SK-N-SH (cell line): Measurements from ENCODE around the gene UBE2E2. TPM values are rescaled to one million over a fixed set of nuclear protein-coding genes. Genes with fewer than 3 reads are reported as not detected.

Experiments
- CTCF ChIA-PET: fragments of 300-600, 350-600 bp; formaldehyde crosslinking; extraction: SDS; loops from one replicate; lab custom pipeline; 2021; lab: Yijun Ruan, JAX
- POLR2A ChIA-PET: fragments of 350-600 bp; sonication (Branson Sonifier 250); formaldehyde crosslinking; extraction: SDS; loops from one replicate; lab custom pipeline; 2020; ENCODE audit warnings: antibody characterized with exemption, inconsistent platforms; lab: Yijun Ruan, JAX
- DNase-seq: peaks from one replicate; pipeline ENCODE4 v3.0.0; 2012
- H2AFZ ChIP-seq: fragments of 200-600 bp; sonication (generic); 2 replicates; pipeline ENCODE4 v1.8.1; 2016; ENCODE audit warnings: antibody characterized with exemption, mild to moderate bottlenecking, low read depth
- H3F3A ChIP-seq: fragments of 200-600 bp; sonication (generic); replicated peaks from 2 replicates; pipeline ENCODE3; 2016; ENCODE audit warnings: antibody characterized with exemption, mild to moderate bottlenecking; ENCODE audit not compliant: insufficient read depth
- H3K27ac ChIP-seq, 2 experiments: fragments of 200-500 bp in 1 of 2; fragments of 200-600 bp in 1 of 2; sonication (Bioruptor generic) in 1 of 2; sonication (generic), shearing (Covaris generic) in 1 of 2; 2 replicates each; pipeline versions ENCODE4 v1.5.1 to v1.6.1; 2014 to 2016; ENCODE audit warnings: low read depth in 2 of 2, inconsistent platforms in 1 of 2, low read length in 1 of 2, mild to moderate bottlenecking in 1 of 2, mixed read lengths in 1 of 2
- H3K27me3 ChIP-seq: fragments of 200-600 bp; sonication (generic), shearing (Covaris generic); 2 replicates; pipeline ENCODE4 v1.6.1; 2016; ENCODE audit warnings: mixed run types; ENCODE audit not compliant: insufficient read depth
- H3K36me3 ChIP-seq, 2 experiments: fragments of 200-500 bp in 1 of 2; fragments of 200-600 bp in 1 of 2; sonication (Bioruptor generic) in 1 of 2; sonication (generic) in 1 of 2; replicated peaks in 1 of 2; 2 replicates each; pipeline versions ENCODE3 to v1.5.1; 2014 to 2016; ENCODE audit warnings: low read length in 1 of 2, mild to moderate bottlenecking in 1 of 2; ENCODE audit not compliant: insufficient read depth in 2 of 2, control insufficient read depth in 1 of 2
- H3K4me1 ChIP-seq, 2 experiments: fragments of 200-500 bp in 1 of 2; fragments of 200-600 bp in 1 of 2; sonication (Bioruptor generic) in 1 of 2; sonication (generic), shearing (Covaris generic) in 1 of 2; 2 replicates each; pipeline versions ENCODE4 v1.5.1 to v1.6.1; 2014 to 2016; ENCODE audit warnings: low read depth in 1 of 2, low read length in 1 of 2, mixed run types in 1 of 2; ENCODE audit not compliant: insufficient read depth in 2 of 2, control insufficient read depth in 1 of 2
- H3K4me2 ChIP-seq: fragments of 200-600 bp; sonication (generic), shearing (Covaris generic); 2 replicates; pipeline ENCODE4 v1.6.1; 2017; ENCODE audit warnings: mixed run types
- H3K4me3 ChIP-seq, 2 experiments: fragments of 200-500 bp in 1 of 2; fragments of 200-600 bp in 1 of 2; sonication (Bioruptor generic) in 1 of 2; sonication (generic), shearing (Covaris generic) in 1 of 2; 2 replicates each; pipeline versions ENCODE4 v1.5.1 to v1.8.1; 2014 to 2016; ENCODE audit warnings: low read depth in 2 of 2, inconsistent platforms in 1 of 2, low read length in 1 of 2, mild to moderate bottlenecking in 1 of 2, mixed read lengths in 1 of 2, moderate library complexity in 1 of 2
- H3K79me2 ChIP-seq: fragments of 200-600 bp; sonication (generic); 2 replicates; pipeline ENCODE4 v1.8.1; 2017; ENCODE audit warnings: mild to moderate bottlenecking; ENCODE audit not compliant: insufficient read depth
- H3K9ac ChIP-seq: fragments of 200-600 bp; sonication (generic); 2 replicates; pipeline ENCODE4 v1.6.1; 2017; ENCODE audit warnings: mixed run types
- H3K9me2 ChIP-seq: fragments of 200-600 bp; sonication (generic); 2 replicates; pipeline ENCODE4 v1.6.1; 2017; ENCODE audit warnings: mixed run types
- H3K9me3 ChIP-seq: fragments of 200-600 bp; sonication (generic); 2 replicates; pipeline ENCODE4 v1.6.1; 2017; ENCODE audit warnings: mixed run types, mild to moderate bottlenecking, moderate library complexity
- H4K20me1 ChIP-seq: fragments of 200-600 bp; sonication (generic); 2 replicates; pipeline ENCODE4 v1.6.1; 2017; ENCODE audit warnings: mild to moderate bottlenecking, mixed run types; ENCODE audit not compliant: insufficient read depth
- FOSL2 ChIP-seq: IDR thresholded peaks from 2 replicates; pipeline ENCODE4 v1.4.0; 2012; ENCODE audit warnings: low read depth, mild to moderate bottlenecking, moderate library complexity, borderline replicate concordance
- MXI1 ChIP-seq: IDR thresholded peaks from 2 replicates; pipeline ENCODE4 v1.6.1; 2012; ENCODE audit warnings: mild to moderate bottlenecking, low read depth, low read length, improper control_type of control experiment
- NFIC ChIP-seq: IDR thresholded peaks from 2 replicates; pipeline ENCODE4 v1.4.0; 2012; ENCODE audit warnings: borderline replicate concordance
- RXRA ChIP-seq: IDR thresholded peaks from 2 replicates; pipeline ENCODE4 v1.4.0; 2012; ENCODE audit warnings: low read depth, mild to moderate bottlenecking, borderline replicate concordance
- WGBS: methylation state at CpG from one replicate; pipeline ENCODE4 v1.1.6; 2017; ENCODE audit warnings: low lambda C conversion rate; 5-methylcytosine and 5-hydroxymethylcytosine counted together
- polyA plus RNA-seq, 3 experiments: library from polyadenylated mRNA; depleted of rRNA; stranded (reverse); fragments of >200 nt; gene quantifications; 2 replicates each; pipeline ENCODE4 v1.2.3, GENCODE V29; 2012
- TF ChIP-seq, protein P1 (sequence below): fragments of 150-350 bp; IDR thresholded peaks from 2 replicates; pipeline ENCODE4 v1.6.1; 2016; ENCODE audit warnings: mild to moderate bottlenecking, low read depth, low read length
- TF ChIP-seq, protein P2 (sequence below): fragments of 200-600 bp; sonication (generic); IDR thresholded peaks from 2 replicates; pipeline ENCODE4 v1.6.1; 2017; ENCODE audit warnings: antibody characterized with exemption, mild to moderate bottlenecking, moderate library complexity
- TF ChIP-seq, protein P3 (sequence below): IDR thresholded peaks from 2 replicates; pipeline ENCODE4 v1.4.0; 2012; ENCODE audit warnings: low read depth
- TF ChIP-seq, protein P4 (sequence below): fragments of 150-350 bp; IDR thresholded peaks from 2 replicates; pipeline ENCODE4 v1.6.1; 2017; ENCODE audit warnings: antibody characterized with exemption, low read length, low read depth, borderline replicate concordance

Gene UBE2E2
- polyA plus RNA-seq, 1 of the 3 experiments (the other 2 are of a cell fraction): 46.4 TPM

DNA sequence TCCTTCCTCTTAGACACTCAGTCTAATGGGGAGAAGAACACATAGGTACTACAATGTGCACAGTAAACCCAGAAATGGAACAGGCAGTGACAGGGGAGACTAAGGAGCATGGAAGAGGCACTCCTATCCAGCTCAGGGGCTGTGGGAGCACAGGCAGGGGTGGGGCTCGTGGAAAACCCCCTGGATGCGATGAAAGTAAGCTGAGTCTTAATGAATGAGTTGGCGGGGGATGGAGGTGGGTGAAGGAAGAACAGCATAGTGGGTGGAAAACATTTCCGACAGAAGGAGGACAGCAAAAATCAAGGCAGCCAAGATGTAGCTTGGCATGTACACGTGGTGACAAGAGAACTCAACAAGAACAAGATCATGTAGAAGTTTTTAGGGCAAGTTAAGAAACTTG lies 33.6 kb upstream of the UBE2E2 start:
- Histone ChIP-seq H4K20me1 (no peaks in the 10 kb centered on the region), H2AFZ (no peak overlapping the region), H3K36me3 (no peaks in the 10 kb centered on the region), H3K27ac (no peak overlapping the region), H3K9me2 (no peaks in the 10 kb centered on the region), H3K4me2 (no peak overlapping the region), H3F3A (no peaks in the 10 kb centered on the region), H3K9ac (no peak overlapping the region), H3K79me2 (no peaks in the 10 kb centered on the region), H3K4me3 (no peak overlapping the region), H3K9me3 (no peaks in the 10 kb centered on the region), H3K27me3 (no peaks in the 10 kb centered on the region), H3K4me1 (peaks cover 0 to 2% of the 10 kb centered on the region in 2 experiments; a peak in 1 of 4 replicates)
- no peak for DNase-seq
- CTCF ChIA-PET: interaction anchor here (0.6 kb wide), 1 partner anchor 333 kb away, joined by 3 read pairs; no protein-coding TSS in a partner anchor
- 65% methylated on average over 5 of the region's 5 CpGs for WGBS
- POLR2A ChIA-PET: no interaction called here
- TF ChIP-seq, protein P1, sequence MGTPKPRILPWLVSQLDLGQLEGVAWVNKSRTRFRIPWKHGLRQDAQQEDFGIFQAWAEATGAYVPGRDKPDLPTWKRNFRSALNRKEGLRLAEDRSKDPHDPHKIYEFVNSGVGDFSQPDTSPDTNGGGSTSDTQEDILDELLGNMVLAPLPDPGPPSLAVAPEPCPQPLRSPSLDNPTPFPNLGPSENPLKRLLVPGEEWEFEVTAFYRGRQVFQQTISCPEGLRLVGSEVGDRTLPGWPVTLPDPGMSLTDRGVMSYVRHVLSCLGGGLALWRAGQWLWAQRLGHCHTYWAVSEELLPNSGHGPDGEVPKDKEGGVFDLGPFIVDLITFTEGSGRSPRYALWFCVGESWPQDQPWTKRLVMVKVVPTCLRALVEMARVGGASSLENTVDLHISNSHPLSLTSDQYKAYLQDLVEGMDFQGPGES: no peak
- TF ChIP-seq, protein P2, sequence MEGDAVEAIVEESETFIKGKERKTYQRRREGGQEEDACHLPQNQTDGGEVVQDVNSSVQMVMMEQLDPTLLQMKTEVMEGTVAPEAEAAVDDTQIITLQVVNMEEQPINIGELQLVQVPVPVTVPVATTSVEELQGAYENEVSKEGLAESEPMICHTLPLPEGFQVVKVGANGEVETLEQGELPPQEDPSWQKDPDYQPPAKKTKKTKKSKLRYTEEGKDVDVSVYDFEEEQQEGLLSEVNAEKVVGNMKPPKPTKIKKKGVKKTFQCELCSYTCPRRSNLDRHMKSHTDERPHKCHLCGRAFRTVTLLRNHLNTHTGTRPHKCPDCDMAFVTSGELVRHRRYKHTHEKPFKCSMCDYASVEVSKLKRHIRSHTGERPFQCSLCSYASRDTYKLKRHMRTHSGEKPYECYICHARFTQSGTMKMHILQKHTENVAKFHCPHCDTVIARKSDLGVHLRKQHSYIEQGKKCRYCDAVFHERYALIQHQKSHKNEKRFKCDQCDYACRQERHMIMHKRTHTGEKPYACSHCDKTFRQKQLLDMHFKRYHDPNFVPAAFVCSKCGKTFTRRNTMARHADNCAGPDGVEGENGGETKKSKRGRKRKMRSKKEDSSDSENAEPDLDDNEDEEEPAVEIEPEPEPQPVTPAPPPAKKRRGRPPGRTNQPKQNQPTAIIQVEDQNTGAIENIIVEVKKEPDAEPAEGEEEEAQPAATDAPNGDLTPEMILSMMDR: no peak
- TF ChIP-seq, protein P3, sequence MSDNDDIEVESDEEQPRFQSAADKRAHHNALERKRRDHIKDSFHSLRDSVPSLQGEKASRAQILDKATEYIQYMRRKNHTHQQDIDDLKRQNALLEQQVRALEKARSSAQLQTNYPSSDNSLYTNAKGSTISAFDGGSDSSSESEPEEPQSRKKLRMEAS: no peak
- no peak for TF ChIP-seq MXI1
- no peak for TF ChIP-seq NFIC
- TF ChIP-seq RXRA: no peak
- TF ChIP-seq, protein P4, sequence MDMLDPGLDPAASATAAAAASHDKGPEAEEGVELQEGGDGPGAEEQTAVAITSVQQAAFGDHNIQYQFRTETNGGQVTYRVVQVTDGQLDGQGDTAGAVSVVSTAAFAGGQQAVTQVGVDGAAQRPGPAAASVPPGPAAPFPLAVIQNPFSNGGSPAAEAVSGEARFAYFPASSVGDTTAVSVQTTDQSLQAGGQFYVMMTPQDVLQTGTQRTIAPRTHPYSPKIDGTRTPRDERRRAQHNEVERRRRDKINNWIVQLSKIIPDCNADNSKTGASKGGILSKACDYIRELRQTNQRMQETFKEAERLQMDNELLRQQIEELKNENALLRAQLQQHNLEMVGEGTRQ: no peak

DNA sequence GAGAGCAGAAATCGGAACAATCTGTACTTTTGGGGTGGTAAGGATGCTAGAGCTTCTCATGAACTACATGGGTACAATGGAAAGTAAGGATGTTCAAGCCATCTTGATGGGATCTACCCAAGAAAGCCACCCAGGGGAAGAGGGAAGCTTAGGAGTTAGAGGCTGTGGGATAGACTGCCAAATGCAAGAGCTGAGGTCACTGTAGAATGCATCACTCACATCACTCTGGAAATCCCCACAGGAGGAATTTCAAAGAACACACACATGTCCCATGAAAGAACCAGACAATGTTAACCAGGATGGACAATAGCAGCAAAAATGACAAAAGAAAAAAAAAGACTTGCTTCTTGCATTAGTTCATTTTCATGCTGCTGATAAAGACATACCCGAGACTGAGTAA lies 32.8 kb upstream of the UBE2E2 start:
- Histone ChIP-seq H3K4me3 (no peak overlapping the region), H3K9me2 (no peaks in the 10 kb centered on the region), H3K79me2 (no peaks in the 10 kb centered on the region), H4K20me1 (no peaks in the 10 kb centered on the region), H3K9ac (no peak overlapping the region), H3K36me3 (no peaks in the 10 kb centered on the region), H3K27ac (no peak overlapping the region), H3K27me3 (no peaks in the 10 kb centered on the region), H2AFZ (no peak overlapping the region), H3K4me1 (peaks cover 0 to 3% of the 10 kb centered on the region in 2 experiments; a peak in 1 of 4 replicates), H3K4me2 (no peak overlapping the region), H3K9me3 (no peaks in the 10 kb centered on the region), H3F3A (no peaks in the 10 kb centered on the region)
- DNase-seq: no peak
- TF ChIP-seq FOSL2: no peak
- POLR2A ChIA-PET: no interaction called here
- CTCF ChIA-PET: no interaction called here
- WGBS: 48% methylated on average over 2 of the region's 2 CpGs
